Measurements from ENCODE around the gene PRRT2.
A peak's percentile ranks its signal among the peaks of the same experiment; 100 is the strongest.

The PRRT2 gene

GRCh38 chr16:29811170-29811895, 660 bp upstream of the PRRT2 start:
- DNase-seq (ENCODE audit: low spot score): peak; percentile 96

GRCh38 chr16:29812754-29813643, 1.0 kb downstream of the PRRT2 start:
- no peak for DNase-seq (ENCODE audit: low spot score)

- no peak for DNase-seq (ENCODE audit: low spot score)
Observed at GRCh38 chr16:29813644-29814562, 1.9 kb downstream of the PRRT2 start.

GRCh38 chr16:29814592-29814991, 2.6 kb downstream of the PRRT2 start:
- DNase-seq (ENCODE audit: low spot score): no peak

GRCh38 chr16:29815032-29815721, 3.2 kb downstream of the PRRT2 start:
- DNase-seq (ENCODE audit: low spot score): no peak

- DNase-seq (ENCODE audit: low spot score): peak; percentile 99
Observed at GRCh38 chr16:29815793-29816693, 4.0 kb downstream of the PRRT2 start, which contains the start of gene PAGR1. Gene PAGR1 (plus strand): TSS chr16:29816152. CDS start chr16:29816526, 374 bp downstream.

GRCh38 chr16:29816694-29817441, 4.9 kb downstream of the PRRT2 start:
- no peak for DNase-seq (ENCODE audit: low spot score)

GRCh38 chr16:29818082-29818481, 6.1 kb downstream of the PRRT2 start:
- no peak for DNase-seq (ENCODE audit: low spot score)

- DNase-seq (ENCODE audit: low spot score): no peak
Observed at GRCh38 chr16:29819506-29819905, 7.5 kb downstream of the PRRT2 start.

GRCh38 chr16:29820271-29820701, 8.3 kb downstream of the PRRT2 start, which contains the start of gene MVP:
Gene MVP (plus strand): TSS chr16:29820462. CDS start chr16:29830550, 10,088 bp downstream.
- DNase-seq (ENCODE audit: low spot score): no peak

GRCh38 chr16:29820730-29821642, 9.0 kb downstream of the PRRT2 start:
- no peak for DNase-seq (ENCODE audit: low spot score)

GRCh38 chr16:29821643-29822115, 9.7 kb downstream of the PRRT2 start:
- no peak for DNase-seq (ENCODE audit: low spot score)

- DNase-seq (ENCODE audit: low spot score): no peak
Observed at GRCh38 chr16:29824589-29825144, 12.7 kb downstream of the PRRT2 start.

- peak; percentile 77 for DNase-seq (ENCODE audit: low spot score)
Observed at GRCh38 chr16:29825145-29826044, 13.4 kb downstream of the PRRT2 start.

- DNase-seq (ENCODE audit: low spot score): no peak
Observed at GRCh38 chr16:29826342-29826695, 14.3 kb downstream of the PRRT2 start.

- DNase-seq (ENCODE audit: low spot score): no peak
Observed at GRCh38 chr16:29830774-29831173, 18.8 kb downstream of the PRRT2 start.

GRCh38 chr16:29831490-29831889, 19.5 kb downstream of the PRRT2 start:
- DNase-seq (ENCODE audit: low spot score): no peak
